ENCODE results near the gene ETNK2. TPM values are rescaled to one million over a fixed set of nuclear protein-coding genes. Genes with fewer than 3 reads are reported as not detected.

The ETNK2 gene
- total RNA-seq, 3 donors from 2014 or later = 13.8 to 66.1 (median 16.8) TPM

DNA sequence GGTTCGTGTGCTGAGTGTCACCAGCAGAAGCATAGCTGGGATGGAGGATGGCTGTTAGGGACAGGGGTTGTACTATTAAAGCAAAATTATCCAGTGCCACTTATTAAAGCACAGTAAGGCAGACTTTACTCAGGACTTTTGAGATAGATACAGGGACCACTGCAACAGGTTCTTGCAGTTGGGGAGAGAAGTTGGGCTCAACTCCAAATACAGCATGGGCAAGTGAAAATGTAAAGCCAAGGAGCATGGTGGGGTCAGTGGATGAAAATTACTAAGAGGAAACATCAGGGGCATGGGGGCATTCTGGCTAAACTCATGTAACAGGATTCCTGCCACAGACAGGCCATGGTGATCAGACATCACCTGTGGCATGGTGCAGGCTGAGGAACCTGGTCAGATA, 29.3 kb upstream of the ETNK2 start:
- Histone ChIP-seq H3K4me3 (no peak overlapping the region), H3K4me1 (no peaks in the 10 kb centered on the region), H3K27me3 (no peaks in the 10 kb centered on the region), H3K36me3 (no peaks in the 10 kb centered on the region), H3K9me3 (no peaks in the 10 kb centered on the region), H3K27ac (no peak overlapping the region)
- intact Hi-C loops (cut with DNase I; ENCODE audit: low total_unique reads) = no loop called here
- DNase-seq (ENCODE audit: low spot score in 2 of 2) = no peak
- no peak for TF ChIP-seq CTCF (IDR thresholded peaks at IDR 0.05)
- no peak for TF ChIP-seq POLR2AphosphoS5 (IDR thresholded peaks at IDR 0.05)
- no peak for TF ChIP-seq POLR2A (IDR thresholded peaks at IDR 0.05)

DNA sequence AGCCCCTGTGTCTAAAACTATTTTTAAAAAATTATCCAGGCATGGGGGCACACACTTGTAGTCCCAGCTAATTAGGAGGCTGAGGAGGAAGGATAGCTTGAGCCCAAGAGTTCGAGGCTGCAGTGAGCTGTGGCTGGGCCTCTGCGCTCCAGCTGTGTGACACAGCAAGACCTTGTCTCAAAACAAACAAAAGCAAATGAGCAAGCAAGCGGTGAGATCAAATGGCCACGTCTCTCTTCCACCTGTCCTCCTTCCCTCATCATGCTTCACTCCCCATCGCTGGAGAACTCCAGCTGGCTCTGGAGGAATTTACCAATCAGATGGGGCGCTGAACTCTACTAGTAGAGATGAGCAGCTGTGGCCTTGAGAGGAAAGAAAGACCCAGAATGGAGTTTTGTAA, 28.3 kb upstream of the ETNK2 start:
- H3K4me1 ChIP-seq = no peaks in the 10 kb centered on the region
- H3K27me3 ChIP-seq = no peaks in the 10 kb centered on the region
- no peaks in the 10 kb centered on the region for H3K9me3 ChIP-seq
- no peaks in the 10 kb centered on the region for H3K36me3 ChIP-seq
- no peak for TF ChIP-seq CTCF (IDR thresholded peaks at IDR 0.05)
- TF ChIP-seq POLR2A (IDR thresholded peaks at IDR 0.05) = no peak
- no peak for TF ChIP-seq POLR2AphosphoS5 (IDR thresholded peaks at IDR 0.05)
- no peak overlapping the region for H3K4me3 ChIP-seq
- no peak overlapping the region for H3K27ac ChIP-seq
- intact Hi-C loops (cut with DNase I; ENCODE audit: low total_unique reads) = no loop called here
- DNase-seq (ENCODE audit: low spot score in 2 of 2) = no peak

DNA sequence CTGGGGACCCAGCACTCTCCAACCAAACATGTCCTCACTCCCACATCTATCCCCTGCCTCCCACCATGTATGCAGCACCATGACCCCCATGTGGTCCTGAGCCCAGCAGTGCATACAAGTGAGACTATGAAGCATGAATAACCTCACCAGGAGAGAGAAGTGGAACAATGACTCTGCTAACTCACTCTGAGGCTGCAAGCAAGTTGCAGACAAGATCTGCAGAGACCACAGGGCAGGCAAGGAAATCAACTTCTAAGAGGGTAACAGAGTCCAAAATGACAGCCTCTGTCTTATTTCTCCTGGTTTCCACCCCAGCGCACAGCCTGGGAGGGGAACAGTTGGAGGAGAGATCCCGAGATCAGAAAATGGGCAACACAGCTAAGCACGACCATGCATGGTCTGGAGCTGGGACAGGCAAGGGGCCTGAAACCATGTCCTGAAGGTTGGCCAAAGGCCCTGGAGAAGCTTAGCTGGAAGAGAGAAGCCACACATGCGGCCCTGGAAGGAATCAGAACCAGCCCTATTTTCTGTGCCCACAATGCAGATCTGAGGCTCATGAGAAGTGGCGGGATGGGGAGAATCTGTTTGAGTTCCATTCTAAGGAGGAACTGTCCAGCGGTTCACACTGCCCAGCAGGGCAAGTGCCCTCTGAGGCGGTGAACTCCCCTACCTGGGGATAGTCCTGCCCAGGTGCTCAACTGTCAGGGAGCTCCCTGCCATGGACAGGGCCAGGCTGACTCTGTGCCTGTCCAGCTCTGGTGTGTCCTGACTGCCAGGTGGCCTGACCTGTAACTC, 26.8 kb upstream of the ETNK2 start:
- intact Hi-C loops (cut with DNase I; ENCODE audit: low total_unique reads) = no loop called here
- Histone ChIP-seq H3K27ac (no peak overlapping the region), H3K4me1 (no peaks in the 10 kb centered on the region), H3K9me3 (no peaks in the 10 kb centered on the region), H3K27me3 (no peaks in the 10 kb centered on the region), H3K36me3 (no peaks in the 10 kb centered on the region), H3K4me3 (no peak overlapping the region)
- no peak for DNase-seq (ENCODE audit: low spot score in 2 of 2)
- TF ChIP-seq CTCF (IDR thresholded peaks at IDR 0.05) = no peak
- TF ChIP-seq POLR2A (IDR thresholded peaks at IDR 0.05) = no peak
- no peak for TF ChIP-seq POLR2AphosphoS5 (IDR thresholded peaks at IDR 0.05)

- intact Hi-C loops (cut with DNase I; ENCODE audit: low total_unique reads) = no loop called here
- no peaks in the 10 kb centered on the region for H3K27me3 ChIP-seq
Measured at GRCh38 chr1:204177133-204177532, 25.3 kb upstream of the ETNK2 start.

DNA sequence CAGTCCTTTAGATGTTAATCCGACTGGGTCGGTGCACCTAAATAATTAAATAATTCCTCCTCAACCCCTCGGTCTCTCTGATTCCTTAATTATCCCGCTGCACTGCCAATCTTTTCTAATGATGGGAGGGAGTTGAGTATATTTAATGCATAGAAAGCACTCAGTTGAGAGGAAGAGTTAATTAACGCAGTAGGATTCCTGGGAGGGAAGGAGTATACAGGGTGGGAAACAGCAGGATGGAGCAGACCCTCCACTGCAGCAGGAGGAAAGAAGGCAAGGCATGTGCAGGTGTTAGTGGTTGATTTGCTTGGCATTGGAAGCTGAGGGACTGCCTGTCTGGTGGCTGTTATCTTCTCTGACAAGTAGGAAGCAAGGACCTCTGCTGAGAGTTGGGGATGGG, 24.2 kb upstream of the ETNK2 start:
- intact Hi-C loops (cut with DNase I; ENCODE audit: low total_unique reads) = no loop called here
- TF ChIP-seq POLR2AphosphoS5 (IDR thresholded peaks at IDR 0.05) = no peak
- no peak for TF ChIP-seq CTCF (IDR thresholded peaks at IDR 0.05)
- no peak for TF ChIP-seq POLR2A (IDR thresholded peaks at IDR 0.05)
- DNase-seq (ENCODE audit: low spot score in 2 of 2) = no peak
- no peaks in the 10 kb centered on the region for H3K27me3 ChIP-seq
- H3K9me3 ChIP-seq = no peaks in the 10 kb centered on the region
- H3K36me3 ChIP-seq = no peaks in the 10 kb centered on the region
- no peak overlapping the region for H3K4me3 ChIP-seq
- no peaks in the 10 kb centered on the region for H3K4me1 ChIP-seq
- H3K27ac ChIP-seq = no peak overlapping the region

More at GRCh38 chr1:204177133-204177532, 25.3 kb upstream of the ETNK2 start:
- H3K36me3 ChIP-seq = no peaks in the 10 kb centered on the region
- TF ChIP-seq POLR2AphosphoS5 (IDR thresholded peaks at IDR 0.05) = no peak
- H3K27ac ChIP-seq = no peak overlapping the region
- no peak for DNase-seq (ENCODE audit: low spot score in 2 of 2)
- no peaks in the 10 kb centered on the region for H3K9me3 ChIP-seq
- no peak overlapping the region for H3K4me3 ChIP-seq
- no peaks in the 10 kb centered on the region for H3K4me1 ChIP-seq
